SK-N-SH treated with all-trans-retinoic acid at 6 μM for 48 hours (cell line): ENCODE data around the gene ALK.

Experiments
- BACH2 ChIP-seq: fragments of 250-450 bp; sonication (Bioruptor Pico); IDR thresholded peaks from 2 replicates; pipeline ENCODE4 v1.9.0; 2021; ENCODE audit warnings: mild to moderate bottlenecking, borderline replicate concordance
- PPARA ChIP-seq: fragments of 250-450 bp; sonication (Bioruptor Pico); IDR thresholded peaks from 2 replicates; pipeline ENCODE4 v1.5.0; 2020; ENCODE audit warnings: mild to moderate bottlenecking, borderline replicate concordance
- RARB ChIP-seq: fragments of 250-450 bp; sonication (Bioruptor Pico); IDR thresholded peaks from 2 replicates; pipeline ENCODE4 v1.8.0; 2021; ENCODE audit warnings: mild to moderate bottlenecking, moderate library complexity
- SNAI2 ChIP-seq: fragments of 250-450 bp; sonication (Bioruptor Pico); IDR thresholded peaks from 2 replicates; pipeline ENCODE4 v1.5.0; 2020; ENCODE audit warnings: mild to moderate bottlenecking, moderate library complexity
- ZFP3 ChIP-seq: fragments of 250-450 bp; sonication (Bioruptor Pico); IDR thresholded peaks from 2 replicates; pipeline ENCODE4 v1.5.0; 2020; ENCODE audit warnings: mild to moderate bottlenecking, moderate library complexity
- ZFP30 ChIP-seq: fragments of 450-650 bp; formaldehyde crosslinking; IDR thresholded peaks from 2 replicates; pipeline ENCODE4 v1.5.0; 2022; ENCODE audit warnings: mild to moderate bottlenecking, moderate library complexity
- TF ChIP-seq, protein P1 (sequence below): fragments of 250-450 bp; sonication (Bioruptor Pico); IDR thresholded peaks from 2 replicates; pipeline ENCODE4 v1.5.1; 2020; ENCODE audit warnings: low read depth, mild to moderate bottlenecking, moderate library complexity

GRCh38 chr2:29433128-29433527 is 488.3 kb downstream of the ALK start:
- no peak for TF ChIP-seq PPARA (CRISPR knock-in tag)
- TF ChIP-seq RARB (CRISPR knock-in tag) = no peak
- TF ChIP-seq ZFP3 (CRISPR knock-in tag) = no peak
- TF ChIP-seq ZFP30 (CRISPR knock-in tag) = no peak
- TF ChIP-seq SNAI2 (CRISPR knock-in tag) = no peak
- TF ChIP-seq, protein P1, sequence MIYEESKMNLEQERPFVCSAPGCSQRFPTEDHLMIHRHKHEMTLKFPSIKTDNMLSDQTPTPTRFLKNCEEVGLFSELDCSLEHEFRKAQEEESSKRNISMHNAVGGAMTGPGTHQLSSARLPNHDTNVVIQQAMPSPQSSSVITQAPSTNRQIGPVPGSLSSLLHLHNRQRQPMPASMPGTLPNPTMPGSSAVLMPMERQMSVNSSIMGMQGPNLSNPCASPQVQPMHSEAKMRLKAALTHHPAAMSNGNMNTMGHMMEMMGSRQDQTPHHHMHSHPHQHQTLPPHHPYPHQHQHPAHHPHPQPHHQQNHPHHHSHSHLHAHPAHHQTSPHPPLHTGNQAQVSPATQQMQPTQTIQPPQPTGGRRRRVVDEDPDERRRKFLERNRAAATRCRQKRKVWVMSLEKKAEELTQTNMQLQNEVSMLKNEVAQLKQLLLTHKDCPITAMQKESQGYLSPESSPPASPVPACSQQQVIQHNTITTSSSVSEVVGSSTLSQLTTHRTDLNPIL (CRISPR knock-in tag) = no peak
- TF ChIP-seq BACH2 (CRISPR knock-in tag) = no peak
